ENCODE results near the gene ZCCHC14.
"Not testable (repeated sequence)": the region's sequence is repeated elsewhere in the genome, so short reads cannot be mapped to it uniquely, and the experiment has no call there.

The ZCCHC14 gene

GRCh38 chr16:87376660-87377059 is 116.2 kb downstream of the ZCCHC14 start:
- DNase-seq, result no peak

GRCh38 chr16:87375426-87376135 is 117.2 kb downstream of the ZCCHC14 start:
- DNase-seq, result no peak

GRCh38 chr16:87374313-87374712 is 118.5 kb downstream of the ZCCHC14 start:
- DNase-seq, result no peak

- DNase-seq, result no peak
Measured at GRCh38 chr16:87372305-87372704, 120.5 kb downstream of the ZCCHC14 start.

GRCh38 chr16:87371261-87371866 is 121.5 kb downstream of the ZCCHC14 start:
- DNase-seq, result no peak

GRCh38 chr16:87369796-87370719 is 122.8 kb downstream of the ZCCHC14 start:
- no peak for DNase-seq

GRCh38 chr16:87369117-87369765 is 123.6 kb downstream of the ZCCHC14 start:
- DNase-seq, result no peak

- no peak for DNase-seq
Measured at GRCh38 chr16:87368029-87368770, 124.6 kb downstream of the ZCCHC14 start.

GRCh38 chr16:87367529-87367928 is 125.3 kb downstream of the ZCCHC14 start:
- DNase-seq, result no peak

- DNase-seq, result no peak
Measured at GRCh38 chr16:87366930-87367329, 125.9 kb downstream of the ZCCHC14 start.

GRCh38 chr16:87366288-87366687 is 126.5 kb downstream of the ZCCHC14 start:
- no peak for DNase-seq

GRCh38 chr16:87365021-87365713 is 127.7 kb downstream of the ZCCHC14 start:
- no peak for DNase-seq

- no peak for DNase-seq
Measured at GRCh38 chr16:87363771-87364455, 128.9 kb downstream of the ZCCHC14 start.

- not testable (repeated sequence) for DNase-seq
Measured at GRCh38 chr16:87362828-87363559, 129.8 kb downstream of the ZCCHC14 start.

GRCh38 chr16:87361916-87362619 is 130.8 kb downstream of the ZCCHC14 start:
- DNase-seq, result no peak

GRCh38 chr16:87360862-87361610 is 131.8 kb downstream of the ZCCHC14 start:
- no peak for DNase-seq

- no peak for DNase-seq
Measured at GRCh38 chr16:87359121-87359520, 133.7 kb downstream of the ZCCHC14 start.

- DNase-seq, result no peak
Measured at GRCh38 chr16:87358696-87359095, 134.1 kb downstream of the ZCCHC14 start.

GRCh38 chr16:87358250-87358649 is 134.6 kb downstream of the ZCCHC14 start:
- no peak for DNase-seq

Measured in T1000 (cell line).